WTC11 (cell line): Measurements from ENCODE around the gene UBAP1. TPM values are rescaled to one million over a fixed set of nuclear protein-coding genes. Genes with fewer than 3 reads are reported as not detected.

Experiments used
- ATAC-seq: fragments of 200-7000 bp; cut with Tn5 transposase; 2 replicates; pipeline ENCODE4 v1.10.0; 2021; ENCODE audit warnings: mild to moderate bottlenecking, moderate library complexity
- CTCF ChIA-PET: fragments of 300-600 bp; sonication (Branson Sonifier 250); formaldehyde crosslinking; loops from one replicate; lab custom pipeline; 2021; ENCODE audit warnings: antibody characterized with exemption; lab: Charles Lee
- POLR2A ChIA-PET: fragments of 350-600 bp; sonication (Branson Sonifier 250); formaldehyde crosslinking; loops from one replicate; lab custom pipeline; 2021; ENCODE audit warnings: antibody characterized with exemption; lab: Charles Lee
- DNase-seq: peaks from one replicate; pipeline ENCODE4 v3.0.0; 2021; ENCODE audit warnings: low spot score
- H3K27ac Mint-ChIP-seq: 2 replicates; pipeline ENCODE4 v1.8.0; 2021; ENCODE audit warnings: mixed read lengths
- H3K27me3 Mint-ChIP-seq: 2 replicates; pipeline ENCODE4 v1.8.0; 2021; ENCODE audit warnings: low read depth, mild to moderate bottlenecking, moderate library complexity, mixed read lengths
- H3K36me3 Mint-ChIP-seq: 2 replicates; pipeline ENCODE4 v1.8.0; 2021; ENCODE audit warnings: mixed read lengths
- H3K4me1 Mint-ChIP-seq: 2 replicates; pipeline ENCODE4 v1.8.0; 2022; ENCODE audit warnings: mixed read lengths
- H3K4me3 Mint-ChIP-seq: 2 replicates; pipeline ENCODE4 v1.8.0; 2021; ENCODE audit warnings: mild to moderate bottlenecking, moderate library complexity, mixed read lengths
- H3K9me3 Mint-ChIP-seq: 2 replicates; pipeline ENCODE4 v1.8.0; 2021; ENCODE audit warnings: mixed read lengths
- ATF1 ChIP-seq: sonication (generic); formaldehyde crosslinking; IDR thresholded peaks from 2 replicates; pipeline ENCODE4 v1.8.1; 2023; ENCODE audit warnings: mild to moderate bottlenecking, moderate library complexity, missing genetic modification reagents
- ATF6 ChIP-seq: sonication (generic); formaldehyde crosslinking; IDR thresholded peaks from 2 replicates; pipeline ENCODE4 v1.8.1; 2023; ENCODE audit warnings: mild to moderate bottlenecking, missing genetic modification reagents
- CREB1 ChIP-seq: sonication (generic); formaldehyde crosslinking; IDR thresholded peaks from 2 replicates; pipeline ENCODE4 v1.8.0; 2023; ENCODE audit warnings: mild to moderate bottlenecking, missing genetic modification reagents
- EMX1 ChIP-seq: fragments of 250-450 bp; sonication (Bioruptor Pico); IDR thresholded peaks from 2 replicates; pipeline ENCODE4 v1.8.0; 2021; ENCODE audit warnings: mild to moderate bottlenecking
- ESRRA ChIP-seq: sonication (generic); formaldehyde crosslinking; IDR thresholded peaks from 2 replicates; pipeline ENCODE4 v1.8.1; 2022; ENCODE audit warnings: mild to moderate bottlenecking, missing genetic modification reagents, borderline replicate concordance
- GABPB1 ChIP-seq: sonication (generic); formaldehyde crosslinking; IDR thresholded peaks from 2 replicates; pipeline ENCODE4 v1.8.1; 2023; ENCODE audit warnings: mild to moderate bottlenecking, missing genetic modification reagents
- GRHL2 ChIP-seq: fragments of 250-450 bp; sonication (Bioruptor Pico); IDR thresholded peaks from 2 replicates; pipeline ENCODE4 v1.8.0; 2022; ENCODE audit warnings: mild to moderate bottlenecking, moderate library complexity; ENCODE audit not compliant: insufficient replicate concordance, severe bottlenecking
- JUN ChIP-seq: sonication (generic); formaldehyde crosslinking; IDR thresholded peaks from 2 replicates; pipeline ENCODE4 v1.8.0; 2023; ENCODE audit warnings: mild to moderate bottlenecking, missing genetic modification reagents
- KAT7 ChIP-seq: sonication (generic); formaldehyde crosslinking; IDR thresholded peaks from 2 replicates; pipeline ENCODE4 v1.8.1; 2023; ENCODE audit warnings: missing genetic modification reagents, mild to moderate bottlenecking, borderline replicate concordance
- NFATC4 ChIP-seq: fragments of 250-450 bp; sonication (Bioruptor Pico); IDR thresholded peaks from 2 replicates; pipeline ENCODE4 v1.9.0; 2021; ENCODE audit warnings: mild to moderate bottlenecking
- NFYB ChIP-seq: sonication (generic); formaldehyde crosslinking; conservative IDR thresholded peaks from 2 replicates; pipeline ENCODE4 v1.8.0; 2022; ENCODE audit warnings: low read depth, missing genetic modification reagents
- NR1H2 ChIP-seq: sonication (generic); formaldehyde crosslinking; IDR thresholded peaks from 2 replicates; pipeline ENCODE4 v1.9.0; 2021; ENCODE audit warnings: mild to moderate bottlenecking, moderate library complexity, missing genetic modification reagents
- OVOL2 ChIP-seq: fragments of 250-450 bp; sonication (Bioruptor Pico); IDR thresholded peaks from 2 replicates; pipeline ENCODE4 v1.9.0; 2021; ENCODE audit warnings: mild to moderate bottlenecking, borderline replicate concordance
- PRRX2 ChIP-seq: fragments of 250-450 bp; sonication (Bioruptor Pico); IDR thresholded peaks from 2 replicates; pipeline ENCODE4 v1.8.0; 2021; ENCODE audit warnings: mild to moderate bottlenecking
- STAT6 ChIP-seq: sonication (generic); formaldehyde crosslinking; conservative IDR thresholded peaks from 2 replicates; pipeline ENCODE4 v1.8.1; 2023; ENCODE audit warnings: mild to moderate bottlenecking, low read depth, missing genetic modification reagents, moderate library complexity
- TEAD4 ChIP-seq: sonication (generic); formaldehyde crosslinking; IDR thresholded peaks from 2 replicates; pipeline ENCODE4 v1.8.0; 2022; ENCODE audit warnings: mild to moderate bottlenecking, missing genetic modification reagents
- ZBTB21 ChIP-seq: sonication (generic); formaldehyde crosslinking; IDR thresholded peaks from 2 replicates; pipeline ENCODE4 v1.8.1; 2023; ENCODE audit warnings: mild to moderate bottlenecking, missing genetic modification reagents, borderline replicate concordance
- ZNF219 ChIP-seq: sonication (generic); formaldehyde crosslinking; IDR thresholded peaks from 2 replicates; pipeline ENCODE4 v1.8.0; 2023; ENCODE audit warnings: missing genetic modification reagents, mild to moderate bottlenecking, borderline replicate concordance
- total RNA-seq: library from RNA; stranded (reverse); gene quantifications from 3 replicates; pipeline ENCODE4 v1.2.3, GENCODE V29; 2021
- TF ChIP-seq, protein P1 (sequence below): sonication (generic); formaldehyde crosslinking; IDR thresholded peaks from 2 replicates; pipeline ENCODE4 v1.8.1; 2022; ENCODE audit warnings: mild to moderate bottlenecking, moderate library complexity, missing genetic modification reagents
- TF ChIP-seq, protein P2 (sequence below): sonication (generic); formaldehyde crosslinking; IDR thresholded peaks from 2 replicates; pipeline ENCODE4 v1.8.1; 2022; ENCODE audit warnings: missing genetic modification reagents, borderline replicate concordance
- TF ChIP-seq, protein P3 (sequence below): fragments of 200-600 bp; IDR thresholded peaks from 2 replicates; pipeline ENCODE4 v1.8.0; 2022; ENCODE audit warnings: antibody characterized with exemption
- TF ChIP-seq, protein P4 (sequence below): sonication (generic); formaldehyde crosslinking; IDR thresholded peaks from 2 replicates; pipeline ENCODE4 v1.8.1; 2022; ENCODE audit warnings: low read depth, mild to moderate bottlenecking, moderate library complexity, missing genetic modification reagents, borderline replicate concordance

UBAP1 gene
- total RNA-seq, 1 experiment from 2014 or later = 23.9 TPM

DNA sequence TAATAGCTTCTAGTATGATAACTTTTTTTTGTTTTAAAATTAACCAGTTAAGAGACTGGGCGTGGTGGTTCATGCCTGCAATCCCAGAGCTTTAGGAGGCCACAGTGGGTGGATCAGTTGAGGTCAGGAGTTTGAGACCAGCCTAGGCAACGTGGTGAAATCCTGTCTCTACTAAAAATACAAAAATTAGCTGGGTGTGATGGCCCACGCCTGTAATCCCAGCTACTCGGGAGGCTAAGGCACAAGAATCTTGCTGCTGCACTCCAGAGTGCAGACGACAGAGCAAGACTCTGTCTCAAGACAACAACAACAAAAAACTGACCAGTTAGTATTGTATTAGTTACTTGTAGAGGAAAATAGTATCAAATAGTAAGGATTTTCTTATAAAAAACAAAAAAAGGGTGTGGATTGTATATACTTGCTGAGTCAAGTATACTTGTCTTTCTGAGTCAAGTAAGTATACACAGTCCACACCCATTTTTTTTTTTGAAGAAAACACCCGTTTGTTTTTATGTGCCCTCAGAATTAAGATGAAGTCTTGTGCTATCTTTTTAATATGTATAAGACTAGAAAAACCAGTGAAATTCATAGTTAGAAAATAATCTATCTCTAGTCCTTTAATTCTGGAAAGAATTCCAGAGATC lies 25.3 kb downstream of the UBAP1 start:
- Mint-ChIP-seq H3K36me3 (peaks cover 3% of the 10 kb centered on the region; the same call in 1 of the 2 replicates), H3K27me3 (no peaks in the 10 kb centered on the region), H3K27ac (no peak overlapping the region)
- DNase-seq = no peak
- no peak for TF ChIP-seq STAT6 (CRISPR knock-in tag)
- TF ChIP-seq, protein P1, sequence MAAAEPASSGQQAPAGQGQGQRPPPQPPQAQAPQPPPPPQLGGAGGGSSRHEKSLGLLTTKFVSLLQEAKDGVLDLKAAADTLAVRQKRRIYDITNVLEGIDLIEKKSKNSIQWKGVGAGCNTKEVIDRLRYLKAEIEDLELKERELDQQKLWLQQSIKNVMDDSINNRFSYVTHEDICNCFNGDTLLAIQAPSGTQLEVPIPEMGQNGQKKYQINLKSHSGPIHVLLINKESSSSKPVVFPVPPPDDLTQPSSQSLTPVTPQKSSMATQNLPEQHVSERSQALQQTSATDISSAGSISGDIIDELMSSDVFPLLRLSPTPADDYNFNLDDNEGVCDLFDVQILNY = no peak
- TF ChIP-seq, protein P2, sequence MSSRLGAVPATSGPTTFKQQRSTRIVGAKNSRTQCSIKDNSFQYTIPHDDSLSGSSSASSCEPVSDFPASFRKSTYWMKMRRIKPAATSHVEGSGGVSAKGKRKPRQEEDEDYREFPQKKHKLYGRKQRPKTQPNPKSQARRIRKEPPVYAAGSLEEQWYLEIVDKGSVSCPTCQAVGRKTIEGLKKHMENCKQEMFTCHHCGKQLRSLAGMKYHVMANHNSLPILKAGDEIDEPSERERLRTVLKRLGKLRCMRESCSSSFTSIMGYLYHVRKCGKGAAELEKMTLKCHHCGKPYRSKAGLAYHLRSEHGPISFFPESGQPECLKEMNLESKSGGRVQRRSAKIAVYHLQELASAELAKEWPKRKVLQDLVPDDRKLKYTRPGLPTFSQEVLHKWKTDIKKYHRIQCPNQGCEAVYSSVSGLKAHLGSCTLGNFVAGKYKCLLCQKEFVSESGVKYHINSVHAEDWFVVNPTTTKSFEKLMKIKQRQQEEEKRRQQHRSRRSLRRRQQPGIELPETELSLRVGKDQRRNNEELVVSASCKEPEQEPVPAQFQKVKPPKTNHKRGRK (CRISPR knock-in tag) = no peak
- no peak for TF ChIP-seq OVOL2 (CRISPR knock-in tag)
- no peak for TF ChIP-seq PRRX2 (CRISPR knock-in tag)
- no peak for TF ChIP-seq TEAD4 (CRISPR knock-in tag)
- no peak for TF ChIP-seq NR1H2
- TF ChIP-seq GABPB1 (CRISPR knock-in tag) = no peak
- no peak for TF ChIP-seq ZBTB21 (CRISPR knock-in tag)
- TF ChIP-seq, all 79 proteins: peak for 0
- Mint-ChIP-seq H3K9me3 (peaks cover 9% of the 10 kb centered on the region), H3K4me3 (no peak overlapping the region), H3K4me1 (no peaks in the 10 kb centered on the region; the same call in 1 of the 2 replicates)
- CTCF ChIA-PET = no interaction called here
- no peak for ATAC-seq
- POLR2A ChIA-PET = no interaction called here

- no peaks in the 10 kb centered on the region; the same call in 1 of the 2 replicates for H3K4me1 Mint-ChIP-seq
- CTCF ChIA-PET = no interaction called here
- H3K27me3 Mint-ChIP-seq = no peaks in the 10 kb centered on the region
- POLR2A ChIA-PET = no interaction called here
- DNase-seq = no peak
- peaks cover 6% of the 10 kb centered on the region for H3K36me3 Mint-ChIP-seq
- peaks cover 13% of the 10 kb centered on the region for H3K9me3 Mint-ChIP-seq
- no peak for ATAC-seq
- peak overlapping the region; percentile 7; the same call in 1 of the 2 replicates for H3K27ac Mint-ChIP-seq
- H3K4me3 Mint-ChIP-seq = no peak overlapping the region
- TF ChIP-seq GRHL2 (CRISPR knock-in tag) = no peak
- no peak for TF ChIP-seq JUN (CRISPR knock-in tag)
- TF ChIP-seq NFATC4 = no peak
- no peak for TF ChIP-seq ATF1 (CRISPR knock-in tag)
- no peak for TF ChIP-seq EMX1
- TF ChIP-seq, protein P3, sequence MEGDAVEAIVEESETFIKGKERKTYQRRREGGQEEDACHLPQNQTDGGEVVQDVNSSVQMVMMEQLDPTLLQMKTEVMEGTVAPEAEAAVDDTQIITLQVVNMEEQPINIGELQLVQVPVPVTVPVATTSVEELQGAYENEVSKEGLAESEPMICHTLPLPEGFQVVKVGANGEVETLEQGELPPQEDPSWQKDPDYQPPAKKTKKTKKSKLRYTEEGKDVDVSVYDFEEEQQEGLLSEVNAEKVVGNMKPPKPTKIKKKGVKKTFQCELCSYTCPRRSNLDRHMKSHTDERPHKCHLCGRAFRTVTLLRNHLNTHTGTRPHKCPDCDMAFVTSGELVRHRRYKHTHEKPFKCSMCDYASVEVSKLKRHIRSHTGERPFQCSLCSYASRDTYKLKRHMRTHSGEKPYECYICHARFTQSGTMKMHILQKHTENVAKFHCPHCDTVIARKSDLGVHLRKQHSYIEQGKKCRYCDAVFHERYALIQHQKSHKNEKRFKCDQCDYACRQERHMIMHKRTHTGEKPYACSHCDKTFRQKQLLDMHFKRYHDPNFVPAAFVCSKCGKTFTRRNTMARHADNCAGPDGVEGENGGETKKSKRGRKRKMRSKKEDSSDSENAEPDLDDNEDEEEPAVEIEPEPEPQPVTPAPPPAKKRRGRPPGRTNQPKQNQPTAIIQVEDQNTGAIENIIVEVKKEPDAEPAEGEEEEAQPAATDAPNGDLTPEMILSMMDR = no peak
- TF ChIP-seq GABPB1 (CRISPR knock-in tag) = no peak
- no peak for TF ChIP-seq KAT7
- TF ChIP-seq ESRRA (CRISPR knock-in tag) = no peak
- TF ChIP-seq, protein P4, sequence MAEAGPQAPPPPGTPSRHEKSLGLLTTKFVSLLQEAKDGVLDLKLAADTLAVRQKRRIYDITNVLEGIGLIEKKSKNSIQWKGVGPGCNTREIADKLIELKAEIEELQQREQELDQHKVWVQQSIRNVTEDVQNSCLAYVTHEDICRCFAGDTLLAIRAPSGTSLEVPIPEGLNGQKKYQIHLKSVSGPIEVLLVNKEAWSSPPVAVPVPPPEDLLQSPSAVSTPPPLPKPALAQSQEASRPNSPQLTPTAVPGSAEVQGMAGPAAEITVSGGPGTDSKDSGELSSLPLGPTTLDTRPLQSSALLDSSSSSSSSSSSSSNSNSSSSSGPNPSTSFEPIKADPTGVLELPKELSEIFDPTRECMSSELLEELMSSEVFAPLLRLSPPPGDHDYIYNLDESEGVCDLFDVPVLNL (CRISPR knock-in tag) = no peak
- no peak for TF ChIP-seq ATF6
- TF ChIP-seq ZNF219 (CRISPR knock-in tag) = no peak
- no peak for TF ChIP-seq NFYB
- no peak for TF ChIP-seq CREB1
These were observed 26.3 kb downstream of the UBAP1 start for GRCh38 chr9:34205102-34205501.
